Subcutaneous adipose tissue (tissue), 4 donors: ENCODE measurements around the gene ISM1. TPM values are rescaled to one million over a fixed set of nuclear protein-coding genes. Genes with fewer than 3 reads are reported as not detected.

Experiments used
- total RNA-seq, 4 donors: library from RNA; depleted of rRNA; stranded (reverse); fragments of >200 nt; gene quantifications; one replicate each; pipeline ENCODE4 v1.1.0, GENCODE V29; 2016
- TF ChIP-seq, protein P1 (sequence below): fragments of 450-650 bp; IDR thresholded peaks from one replicate; pipeline ENCODE4 v1.5.1; 2016; ENCODE audit warnings: low read depth, mild to moderate bottlenecking, control low read depth, antibody characterized with exemption, moderate library complexity

The ISM1 gene
- total RNA-seq, 4 donors from 2014 or later = 12.2 to 16.0 (median 12.6) TPM

DNA sequence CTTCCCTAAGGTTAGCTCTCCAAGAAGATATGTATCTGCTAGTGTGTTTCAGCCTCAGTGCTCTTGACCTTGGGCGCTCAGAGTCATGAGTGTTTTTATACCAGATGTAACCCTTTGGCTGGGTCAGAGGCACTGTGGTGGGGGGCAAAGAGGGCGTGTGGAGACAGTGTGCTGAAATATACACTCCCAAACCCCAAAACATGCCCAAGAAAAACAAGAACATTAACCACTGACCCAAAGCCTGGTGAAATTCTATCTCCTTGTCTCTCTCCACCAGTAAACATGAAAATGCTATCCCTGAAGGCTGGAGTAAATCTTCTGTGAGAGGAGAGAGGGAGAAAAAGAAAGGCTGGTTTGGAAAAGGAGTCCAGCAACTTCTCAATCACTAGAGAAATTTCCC lies 47.9 kb downstream of the ISM1 start:
- TF ChIP-seq, protein P1, sequence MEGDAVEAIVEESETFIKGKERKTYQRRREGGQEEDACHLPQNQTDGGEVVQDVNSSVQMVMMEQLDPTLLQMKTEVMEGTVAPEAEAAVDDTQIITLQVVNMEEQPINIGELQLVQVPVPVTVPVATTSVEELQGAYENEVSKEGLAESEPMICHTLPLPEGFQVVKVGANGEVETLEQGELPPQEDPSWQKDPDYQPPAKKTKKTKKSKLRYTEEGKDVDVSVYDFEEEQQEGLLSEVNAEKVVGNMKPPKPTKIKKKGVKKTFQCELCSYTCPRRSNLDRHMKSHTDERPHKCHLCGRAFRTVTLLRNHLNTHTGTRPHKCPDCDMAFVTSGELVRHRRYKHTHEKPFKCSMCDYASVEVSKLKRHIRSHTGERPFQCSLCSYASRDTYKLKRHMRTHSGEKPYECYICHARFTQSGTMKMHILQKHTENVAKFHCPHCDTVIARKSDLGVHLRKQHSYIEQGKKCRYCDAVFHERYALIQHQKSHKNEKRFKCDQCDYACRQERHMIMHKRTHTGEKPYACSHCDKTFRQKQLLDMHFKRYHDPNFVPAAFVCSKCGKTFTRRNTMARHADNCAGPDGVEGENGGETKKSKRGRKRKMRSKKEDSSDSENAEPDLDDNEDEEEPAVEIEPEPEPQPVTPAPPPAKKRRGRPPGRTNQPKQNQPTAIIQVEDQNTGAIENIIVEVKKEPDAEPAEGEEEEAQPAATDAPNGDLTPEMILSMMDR = no peak

DNA sequence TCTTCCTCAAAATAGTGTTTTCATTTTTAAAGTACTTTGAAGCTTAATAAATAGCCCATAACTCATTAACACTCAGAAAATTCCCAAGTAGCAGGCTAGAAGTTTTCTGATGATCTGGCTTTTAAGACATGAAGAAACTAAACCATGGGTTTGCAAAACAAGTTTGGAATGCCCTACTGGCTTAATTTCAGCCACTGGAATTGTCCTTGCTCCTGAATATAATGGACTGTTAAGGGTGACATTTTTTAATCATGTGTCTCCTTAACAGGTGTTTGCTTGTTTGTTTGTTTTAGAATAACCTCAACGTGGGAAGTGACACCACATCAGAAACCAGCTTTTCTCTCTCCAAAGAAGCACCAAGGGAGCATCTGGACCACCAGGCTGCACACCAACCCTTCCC lies 49.1 kb downstream of the ISM1 start:
- TF ChIP-seq, protein P1 = no peak

DNA sequence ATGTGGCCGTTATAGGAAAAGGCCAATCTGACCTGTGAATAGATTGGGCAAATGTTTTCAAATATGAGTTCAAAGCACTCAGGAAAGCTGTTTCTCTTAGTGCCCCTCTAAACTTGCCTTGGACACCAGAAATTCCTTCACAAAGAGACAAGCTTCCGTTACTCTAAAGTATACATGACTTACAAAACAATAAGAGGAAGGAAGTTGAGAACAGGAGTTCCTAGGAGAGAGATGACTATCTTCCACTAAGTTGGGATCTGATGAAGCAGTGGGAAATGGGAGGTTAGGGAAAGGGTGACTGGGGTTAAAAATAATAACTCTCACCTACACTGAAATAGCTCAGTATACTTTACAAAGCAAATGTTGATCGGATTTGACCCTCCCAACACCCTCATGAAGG lies 50.0 kb downstream of the ISM1 start:
- TF ChIP-seq, protein P1 = no peak

DNA sequence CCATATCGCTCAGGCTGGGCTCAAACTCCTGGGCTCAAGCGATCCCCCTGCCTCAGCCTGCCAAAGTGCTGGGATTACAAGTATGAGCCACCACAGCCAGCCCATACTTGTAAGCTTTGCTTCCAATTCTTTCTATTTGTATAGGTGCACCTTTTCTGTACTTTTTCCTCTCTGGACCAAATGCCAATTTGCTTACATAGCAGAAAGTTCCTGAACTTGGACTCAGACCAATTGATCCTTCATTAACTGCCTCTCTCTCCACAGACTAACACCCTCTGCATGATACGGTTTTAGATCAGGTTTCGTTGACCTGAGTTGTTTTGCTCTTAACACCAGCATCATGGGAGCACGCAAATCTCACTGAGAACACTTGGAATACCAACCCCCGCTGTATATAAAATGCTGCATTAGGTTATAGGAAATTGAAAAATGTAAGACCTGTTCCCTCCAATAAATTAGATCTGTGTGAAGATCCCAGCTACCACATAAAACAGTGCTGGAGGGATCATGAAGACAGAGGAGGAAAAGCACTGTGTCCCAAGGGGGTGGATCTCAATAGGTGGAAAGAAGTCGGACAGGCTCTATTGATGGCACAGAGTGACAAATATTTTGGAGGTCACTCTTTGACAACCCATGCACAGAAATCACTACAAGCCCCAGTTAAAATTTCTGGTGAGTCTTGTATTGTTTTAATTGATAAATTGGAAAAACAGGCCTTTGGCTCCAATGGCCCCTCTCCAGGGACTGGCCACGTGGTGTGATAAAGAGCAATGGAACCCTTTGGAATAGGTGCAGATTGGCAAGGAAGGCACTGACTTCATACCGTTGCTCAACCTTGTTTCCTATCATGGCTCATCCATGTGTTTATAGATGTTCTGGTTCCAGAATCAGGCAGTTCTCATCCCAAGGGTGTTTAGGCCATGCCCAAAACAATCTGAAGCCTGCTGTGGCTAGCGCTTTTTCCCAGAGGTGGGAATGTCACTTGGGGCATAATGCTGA lies 51.2 kb downstream of the ISM1 start:
- TF ChIP-seq, protein P1 = no peak

DNA sequence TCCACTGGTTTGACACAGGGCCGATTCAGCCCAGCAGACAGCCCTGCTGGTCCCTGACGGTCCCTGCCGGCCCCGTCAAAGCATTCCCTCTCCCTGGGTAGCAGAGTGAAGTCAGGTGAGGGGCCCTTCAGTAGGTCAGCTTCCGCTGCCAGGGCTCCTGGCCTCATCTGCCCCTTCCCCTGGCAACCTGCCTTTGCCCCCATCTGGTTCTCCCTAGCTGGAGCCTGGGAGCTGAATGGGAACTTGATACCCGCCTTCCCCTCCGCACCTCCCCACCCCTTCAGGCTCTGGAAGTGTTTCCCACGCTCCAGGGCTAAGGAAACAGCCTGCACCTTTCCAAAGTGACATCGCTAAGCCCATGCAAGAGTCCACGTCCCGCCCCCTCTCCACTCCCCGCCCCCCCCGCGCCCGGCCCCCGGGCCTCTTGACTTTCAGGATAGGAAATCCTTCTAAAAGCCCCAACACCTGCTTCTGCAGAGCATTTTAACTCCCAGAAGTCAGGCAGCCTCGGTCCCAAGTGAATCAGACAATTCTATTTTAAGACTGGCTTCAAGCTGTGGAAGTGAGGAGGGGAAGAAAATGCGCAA lies 53.3 kb downstream of the ISM1 start:
- TF ChIP-seq, protein P1 = no peak

DNA sequence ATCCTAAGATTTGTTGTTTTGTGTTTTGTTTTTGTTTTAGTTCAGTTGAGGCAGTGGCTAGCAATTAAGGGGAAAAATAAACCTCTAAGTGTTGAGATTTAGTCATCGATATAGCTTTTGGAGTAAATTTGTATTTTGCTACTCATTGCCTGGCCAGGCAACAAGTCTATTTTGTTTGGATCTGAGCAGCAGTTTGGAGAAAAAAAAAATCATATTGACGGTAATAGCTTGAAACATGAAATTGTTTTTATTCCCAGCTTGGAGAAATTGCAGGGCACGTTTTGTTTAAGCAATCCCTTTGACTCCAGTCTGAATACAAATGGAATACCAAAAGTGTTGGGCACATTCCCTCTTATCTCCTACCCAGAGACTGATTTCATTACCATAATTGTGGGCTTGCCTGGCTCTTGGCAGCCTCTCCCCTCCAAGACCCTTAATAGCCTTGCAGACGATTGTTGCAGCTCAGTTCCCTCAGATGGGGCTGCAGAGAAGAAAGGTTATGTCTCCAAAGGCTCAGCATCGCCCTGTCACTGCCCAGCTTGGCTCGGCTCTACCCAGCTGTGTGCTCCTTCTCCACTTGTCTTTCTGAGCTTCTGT lies 56.0 kb downstream of the ISM1 start:
- TF ChIP-seq, protein P1 = no peak
